ENCODE measurements around the gene PKP1.

Gene PKP1

DNA sequence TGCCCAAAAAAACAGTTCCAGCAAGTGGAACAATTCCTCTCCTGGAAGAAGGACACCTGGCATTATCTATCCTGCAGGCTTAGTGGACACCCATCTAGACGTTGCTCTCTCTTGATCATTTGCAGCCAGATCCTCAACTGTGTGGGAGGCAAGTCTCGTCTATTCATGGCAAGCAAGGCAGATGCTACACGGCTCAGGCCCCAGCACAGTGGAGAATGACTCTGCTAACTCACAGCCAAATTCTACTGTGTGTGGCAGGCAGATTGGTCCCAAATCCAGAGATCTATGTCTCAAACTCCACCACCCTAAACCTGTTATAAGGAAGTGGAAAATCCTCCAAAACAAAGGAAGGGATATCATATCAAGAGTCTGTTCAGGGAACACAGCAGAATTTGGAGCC, 87.2 kb downstream of the PKP1 start:
- Histone ChIP-seq H3K36me3 (ENCODE audit: insufficient read depth, low read length) (no peaks in the 10 kb centered on the region), H3K9me3 (ENCODE audit: low read depth, low read length) (no peaks in the 10 kb centered on the region), H3K27ac (no peak overlapping the region), H3K4me3 (no peak overlapping the region), H3K9ac (ENCODE audit: insufficient read length) (no peak overlapping the region)
- no peak for TF ChIP-seq EZH2 (IDR thresholded peaks at IDR 0.05)
- no peak for TF ChIP-seq FOXP2 (optimal IDR thresholded peaks at IDR 0.05; ENCODE audit: control extremely low read depth, extremely low read length, insufficient read depth)
- TF ChIP-seq POLR2AphosphoS5 (IDR thresholded peaks at IDR 0.05; ENCODE audit: borderline replicate concordance, low read depth, low read length) = no peak
- DNase-seq (ENCODE audit: low read depth, low spot score) = no peak

GRCh38 chr1:201371276-201371675, 88.0 kb downstream of the PKP1 start:
- TF ChIP-seq EZH2 (IDR thresholded peaks at IDR 0.05) (no peak), POLR2AphosphoS5 (IDR thresholded peaks at IDR 0.05; ENCODE audit: borderline replicate concordance, low read depth, low read length) (no peak), FOXP2 (optimal IDR thresholded peaks at IDR 0.05; ENCODE audit: control extremely low read depth, extremely low read length, insufficient read depth) (no peak)
- no peak overlapping the region for H3K27ac ChIP-seq
- no peaks in the 10 kb centered on the region for H3K36me3 ChIP-seq (ENCODE audit: insufficient read depth, low read length)
- H3K9me3 ChIP-seq (ENCODE audit: low read depth, low read length) = no peaks in the 10 kb centered on the region
- H3K9ac ChIP-seq (ENCODE audit: insufficient read length) = no peak overlapping the region
- no peak for DNase-seq (ENCODE audit: low read depth, low spot score)
- H3K4me3 ChIP-seq = no peak overlapping the region

- Histone ChIP-seq H3K9ac (ENCODE audit: insufficient read length) (no peak overlapping the region), H3K4me3 (no peak overlapping the region), H3K27ac (no peak overlapping the region), H3K9me3 (ENCODE audit: low read depth, low read length) (no peaks in the 10 kb centered on the region), H3K36me3 (ENCODE audit: insufficient read depth, low read length) (no peaks in the 10 kb centered on the region)
- DNase-seq (ENCODE audit: low read depth, low spot score) = no peak
- TF ChIP-seq EZH2 (IDR thresholded peaks at IDR 0.05) = no peak
Observed at GRCh38 chr1:201371792-201372191, 88.5 kb downstream of the PKP1 start.

- Histone ChIP-seq H3K9me3 (ENCODE audit: low read depth, low read length) (no peaks in the 10 kb centered on the region), H3K4me3 (no peak overlapping the region), H3K27ac (no peak overlapping the region), H3K36me3 (ENCODE audit: insufficient read depth, low read length) (no peaks in the 10 kb centered on the region), H3K9ac (ENCODE audit: insufficient read length) (no peak overlapping the region)
- DNase-seq (ENCODE audit: low read depth, low spot score) = no peak
- TF ChIP-seq FOXP2 (optimal IDR thresholded peaks at IDR 0.05; ENCODE audit: control extremely low read depth, extremely low read length, insufficient read depth) (no peak), EZH2 (IDR thresholded peaks at IDR 0.05) (no peak), POLR2AphosphoS5 (IDR thresholded peaks at IDR 0.05; ENCODE audit: borderline replicate concordance, low read depth, low read length) (no peak)
Observed at GRCh38 chr1:201374364-201374763, 91.1 kb downstream of the PKP1 start.

GRCh38 chr1:201375169-201375568, 91.9 kb downstream of the PKP1 start:
- DNase-seq (ENCODE audit: low read depth, low spot score) = no peak
- Histone ChIP-seq H3K4me3 (no peak overlapping the region), H3K27ac (no peak overlapping the region), H3K36me3 (ENCODE audit: insufficient read depth, low read length) (no peaks in the 10 kb centered on the region), H3K9ac (ENCODE audit: insufficient read length) (no peak overlapping the region), H3K9me3 (ENCODE audit: low read depth, low read length) (no peaks in the 10 kb centered on the region)
- no peak for TF ChIP-seq FOXP2 (optimal IDR thresholded peaks at IDR 0.05; ENCODE audit: control extremely low read depth, extremely low read length, insufficient read depth)
- TF ChIP-seq EZH2 (IDR thresholded peaks at IDR 0.05) = no peak
- TF ChIP-seq POLR2AphosphoS5 (IDR thresholded peaks at IDR 0.05; ENCODE audit: borderline replicate concordance, low read depth, low read length) = no peak

DNA sequence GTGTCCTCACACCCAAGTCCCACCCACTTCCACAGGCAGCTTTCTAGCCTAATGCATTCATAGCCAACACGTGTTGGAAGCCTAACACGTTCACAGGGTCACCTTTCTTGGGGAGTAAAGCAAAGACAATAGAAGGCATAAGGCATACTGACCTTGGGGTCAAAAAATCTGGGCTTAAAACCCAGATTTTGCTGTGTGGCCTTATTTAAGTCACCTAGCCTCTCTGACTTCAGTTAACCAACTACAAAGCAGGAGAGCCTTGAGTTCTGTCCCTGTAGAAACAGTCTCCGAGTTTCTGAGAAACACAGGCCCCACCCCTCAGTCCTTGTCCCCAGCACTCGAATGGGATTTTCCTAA, 92.8 kb downstream of the PKP1 start:
- Histone ChIP-seq H3K9ac (ENCODE audit: insufficient read length) (no peak overlapping the region), H3K27ac (no peak overlapping the region), H3K4me3 (no peak overlapping the region), H3K9me3 (ENCODE audit: low read depth, low read length) (no peaks in the 10 kb centered on the region), H3K36me3 (ENCODE audit: insufficient read depth, low read length) (no peaks in the 10 kb centered on the region)
- TF ChIP-seq POLR2AphosphoS5 (IDR thresholded peaks at IDR 0.05; ENCODE audit: borderline replicate concordance, low read depth, low read length) (no peak), FOXP2 (optimal IDR thresholded peaks at IDR 0.05; ENCODE audit: control extremely low read depth, extremely low read length, insufficient read depth) (no peak), EZH2 (IDR thresholded peaks at IDR 0.05) (no peak)
- DNase-seq (ENCODE audit: low read depth, low spot score) = no peak

DNA sequence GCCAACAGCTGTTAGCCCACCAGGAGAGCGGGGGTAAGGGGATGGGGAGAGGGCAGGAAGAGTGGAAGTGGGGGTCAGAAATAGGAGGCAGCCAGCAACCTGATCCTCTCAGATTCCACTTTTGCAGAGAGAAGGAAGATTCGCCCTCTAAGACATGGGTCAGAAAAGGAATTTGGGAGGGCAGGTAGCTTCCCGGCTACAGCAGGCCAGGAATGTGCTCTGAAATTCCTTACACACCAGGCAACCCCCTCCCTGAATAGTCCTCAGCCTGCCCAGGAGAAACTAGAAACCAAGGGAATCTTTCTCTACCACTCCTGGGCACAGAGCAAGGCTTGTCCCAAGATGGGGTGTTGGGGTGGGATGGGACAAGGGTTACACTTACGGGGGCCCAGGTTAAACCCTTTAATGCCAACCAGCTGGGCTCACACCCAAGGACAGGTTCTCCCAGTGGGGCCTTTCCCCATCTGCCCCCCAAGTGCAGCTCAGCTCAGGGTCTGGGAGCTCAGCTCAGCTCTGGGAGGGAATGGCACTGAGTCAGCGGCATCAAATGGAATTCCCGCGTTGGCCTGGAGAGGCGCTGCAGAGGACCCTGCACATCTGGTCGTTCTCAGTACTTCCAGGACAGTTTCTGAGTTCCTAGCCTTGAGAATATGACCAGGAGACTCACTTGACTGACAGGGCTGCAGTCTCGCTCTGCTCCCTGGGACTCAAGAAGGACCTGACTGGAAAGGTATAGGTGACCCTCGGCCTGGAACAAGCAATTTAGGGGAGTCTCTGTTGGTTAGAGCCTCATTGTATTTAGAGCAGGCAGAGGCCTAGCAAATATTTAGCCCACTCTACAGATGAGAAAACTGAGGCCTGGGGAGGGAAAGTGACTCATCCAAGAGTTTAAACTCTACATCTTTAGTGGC, 93.4 kb downstream of the PKP1 start:
- Histone ChIP-seq H3K27ac (no peak overlapping the region), H3K4me3 (no peak overlapping the region), H3K36me3 (ENCODE audit: insufficient read depth, low read length) (no peaks in the 10 kb centered on the region), H3K9me3 (ENCODE audit: low read depth, low read length) (no peaks in the 10 kb centered on the region), H3K9ac (ENCODE audit: insufficient read length) (no peak overlapping the region)
- no peak for TF ChIP-seq FOXP2 (optimal IDR thresholded peaks at IDR 0.05; ENCODE audit: control extremely low read depth, extremely low read length, insufficient read depth)
- no peak for TF ChIP-seq POLR2AphosphoS5 (IDR thresholded peaks at IDR 0.05; ENCODE audit: borderline replicate concordance, low read depth, low read length)
- no peak for TF ChIP-seq EZH2 (IDR thresholded peaks at IDR 0.05)
- no peak for DNase-seq (ENCODE audit: low read depth, low spot score)

GRCh38 chr1:201377611-201378092, 94.3 kb downstream of the PKP1 start, which contains the start of gene TNNT2:
Gene TNNT2, minus strand, starts transcription at chr1:201377680. Its CDS starts 4,426 bp downstream, at chr1:201373254.
- no peak within 1 kb of the TSS for H3K4me3 ChIP-seq
- TF ChIP-seq POLR2AphosphoS5 (IDR thresholded peaks at IDR 0.05; ENCODE audit: borderline replicate concordance, low read depth, low read length) (no peak), EZH2 (IDR thresholded peaks at IDR 0.05) (no peak), FOXP2 (optimal IDR thresholded peaks at IDR 0.05; ENCODE audit: control extremely low read depth, extremely low read length, insufficient read depth) (no peak)
- no peak within 1 kb of the TSS for H3K9ac ChIP-seq (ENCODE audit: insufficient read length)
- no peak for DNase-seq (ENCODE audit: low read depth, low spot score)
- no peaks in the 10 kb centered on the region for H3K9me3 ChIP-seq (ENCODE audit: low read depth, low read length)
- H3K27ac ChIP-seq = no peak within 1 kb of the TSS
- no peaks in the 10 kb centered on the region for H3K36me3 ChIP-seq (ENCODE audit: insufficient read depth, low read length)

All from SK-N-MC (cell line).